Activated CD4-positive, CD25-positive, alpha-beta regulatory T cell treated with anti-CD3 and anti-CD28 coated beads, Interleukin-2, amount 50 U/mL, for 24 hours (primary cell): ENCODE data around the gene TMEM266.
A peak's percentile ranks its signal among the peaks of the same experiment; 100 is the strongest.

Source experiments
- ATAC-seq, 2 donors: fragments of 150-1000 bp; cut with Tn5 transposase; one replicate each; pipeline ENCODE4 v1.10.0; 2021; ENCODE audit warnings: mild to moderate bottlenecking in 1 of 2, moderate library complexity in 1 of 2

Gene TMEM266

GRCh38 chr15:76204109-76204845 lies 144.5 kb downstream of the TMEM266 start:
- no peak for ATAC-seq

GRCh38 chr15:76204916-76205460 lies 145.2 kb downstream of the TMEM266 start:
- no peak for ATAC-seq

GRCh38 chr15:76206325-76206976 lies 146.7 kb downstream of the TMEM266 start:
- no peak for ATAC-seq

- no peak for ATAC-seq
Observed at GRCh38 chr15:76208084-76208785, 148.4 kb downstream of the TMEM266 start.

- ATAC-seq, result no peak
Observed at GRCh38 chr15:76208786-76209424, 149.1 kb downstream of the TMEM266 start.

- no peak for ATAC-seq
Observed at GRCh38 chr15:76209523-76209922, 149.7 kb downstream of the TMEM266 start.

- ATAC-seq, result no peak
Observed at GRCh38 chr15:76209942-76210341, 150.2 kb downstream of the TMEM266 start.

- ATAC-seq, result no peak
Observed at GRCh38 chr15:76215634-76216033, 155.8 kb downstream of the TMEM266 start.

GRCh38 chr15:76217029-76217881 lies 157.5 kb downstream of the TMEM266 start:
- no peak for ATAC-seq

GRCh38 chr15:76217882-76218217 lies 158.1 kb downstream of the TMEM266 start:
- no peak for ATAC-seq

GRCh38 chr15:76221085-76221767 lies 161.4 kb downstream of the TMEM266 start:
- no peak for ATAC-seq

GRCh38 chr15:76222159-76222558 lies 162.4 kb downstream of the TMEM266 start:
- no peak for ATAC-seq

GRCh38 chr15:76223521-76223920 lies 163.7 kb downstream of the TMEM266 start:
- ATAC-seq, result no peak

GRCh38 chr15:76229266-76229665 lies 169.5 kb downstream of the TMEM266 start:
- ATAC-seq, result no peak

- no peak for ATAC-seq
Observed at GRCh38 chr15:76233921-76234320, 174.1 kb downstream of the TMEM266 start.

- no peak for ATAC-seq
Observed at GRCh38 chr15:76234337-76234889, 174.6 kb downstream of the TMEM266 start.

- ATAC-seq, result peak; percentile 41 to 53
Observed at GRCh38 chr15:76235186-76235826, 175.5 kb downstream of the TMEM266 start.

GRCh38 chr15:76236350-76236749 lies 176.6 kb downstream of the TMEM266 start:
- no peak for ATAC-seq

- ATAC-seq, result no peak
Observed at GRCh38 chr15:76239786-76240185, 180.0 kb downstream of the TMEM266 start.

GRCh38 chr15:76245072-76245610 lies 185.4 kb downstream of the TMEM266 start:
- no peak for ATAC-seq
